HepG2 (cell line): ENCODE data around the gene NLRP6. TPM values are rescaled to one million over a fixed set of nuclear protein-coding genes. Genes with fewer than 3 reads are reported as not detected.

Source experiments
- ATAC-seq: fragments of 200-7000 bp; cut with Tn5 transposase; 3 replicates; pipeline ENCODE4 v1.9.1; 2020; ENCODE audit warnings: mild to moderate bottlenecking, moderate library complexity
- BruUV-seq: library from RNA; stranded (reverse); fragments of 400-500 nt; replicated peaks from 2 replicates; lab custom pipeline; 2021; lab: Mats Ljungman, UMichigan
- CTCF ChIA-PET: fragments of 300-600 bp; formaldehyde crosslinking; extraction: SDS; loops from one replicate; lab custom pipeline; 2021; ENCODE audit warnings: low total read pairs, inconsistent platforms, low intra/inter-chr PET ratio; lab: Yijun Ruan, JAX
- POLR2A ChIA-PET: fragments of 350-600 bp; sonication (Branson Sonifier 250); formaldehyde crosslinking; loops from one replicate; lab custom pipeline; 2020; ENCODE audit warnings: antibody characterized with exemption, inconsistent platforms; lab: Yijun Ruan, JAX
- DNase-seq: peaks from one replicate; pipeline ENCODE4 v3.0.0-alpha.2; 2015; ENCODE audit warnings: low spot score
- FAIRE-seq: peaks from 3 replicates; lab custom pipeline; 2011; peaks lifted over from hg19 to GRCh38; lab: Jason Lieb, UNC
- H2AFZ ChIP-seq: one replicate; pipeline ENCODE4 v1.6.1; 2011; ENCODE audit warnings: low read length, inconsistent platforms
- H3K27ac ChIP-seq: fragments of 300-600 bp; 3 replicates; pipeline ENCODE4 v1.8.0; 2011; ENCODE audit warnings: mixed run types, mild to moderate bottlenecking, mixed read lengths, low read length, inconsistent platforms; ENCODE audit not compliant: insufficient read depth; ENCODE audit errors: extremely low read length
- H3K27me3 ChIP-seq, 2 experiments: fragments of 200-600 bp in 1 of 2; 2 replicates in 1 of 2; 3 replicates in 1 of 2; pipeline versions ENCODE4 v1.6.0 to v1.8.0; 2011; ENCODE audit warnings: low read length in 2 of 2, mild to moderate bottlenecking in 2 of 2, moderate library complexity in 2 of 2, inconsistent platforms in 1 of 2; ENCODE audit not compliant: insufficient read depth in 2 of 2, control insufficient read depth in 1 of 2
- H3K36me3 ChIP-seq, 2 experiments: fragments of 200-600 bp in 1 of 2; replicated peaks in 1 of 2; 2 replicates in 1 of 2; 3 replicates in 1 of 2; pipeline versions ENCODE4 v1.5.1 to v1.8.0; 2011; ENCODE audit warnings: low read length in 2 of 2, inconsistent platforms in 1 of 2; ENCODE audit not compliant: insufficient read depth in 2 of 2, control insufficient read depth in 1 of 2
- H3K4me1 ChIP-seq: 2 replicates; pipeline ENCODE4 v1.5.1; 2012; ENCODE audit warnings: low read length, inconsistent platforms; ENCODE audit not compliant: insufficient read depth
- H3K4me2 ChIP-seq: 2 replicates; pipeline ENCODE4 v1.6.0; 2011; ENCODE audit warnings: low read depth, low read length, inconsistent platforms
- H3K4me3 ChIP-seq, 3 experiments: fragments of 200-600 bp in 1 of 3; sonication (generic), shearing (Covaris generic) in 1 of 3; replicated peaks in 1 of 3; 2 replicates each; pipeline ENCODE4 v1.5.1; 2011 to 2016; ENCODE audit warnings: low read length in 3 of 3, inconsistent platforms in 2 of 3, low read depth in 2 of 3, mild to moderate bottlenecking in 2 of 3, control low read depth in 1 of 3, mixed read lengths in 1 of 3; ENCODE audit not compliant: insufficient read depth in 1 of 3
- H3K79me2 ChIP-seq: one replicate; pipeline ENCODE4 v1.6.1; 2011; ENCODE audit warnings: low read length, inconsistent platforms; ENCODE audit not compliant: insufficient read depth
- H3K9ac ChIP-seq: 2 replicates; pipeline ENCODE4 v1.6.0; 2011; ENCODE audit warnings: mild to moderate bottlenecking, low read depth, low read length, inconsistent platforms; ENCODE audit not compliant: insufficient read depth
- H3K9me3 ChIP-seq: 2 replicates; pipeline ENCODE4 v1.5.1; 2012; ENCODE audit warnings: mild to moderate bottlenecking, low read length
- H4K20me1 ChIP-seq: 2 replicates; pipeline ENCODE4 v1.6.0; 2011; ENCODE audit warnings: inconsistent platforms, mild to moderate bottlenecking, low read length, moderate library complexity; ENCODE audit not compliant: insufficient read depth
- EED ChIP-seq: sonication (generic); formaldehyde crosslinking; IDR thresholded peaks from 2 replicates; pipeline ENCODE4 v1.5.0; 2020; ENCODE audit warnings: mild to moderate bottlenecking, missing genetic modification reagents
- HDAC1 ChIP-seq: sonication (generic); formaldehyde crosslinking; IDR thresholded peaks from 2 replicates; pipeline ENCODE4 v1.5.1; 2020; ENCODE audit warnings: mild to moderate bottlenecking, missing genetic modification reagents
- HIC2 ChIP-seq: sonication (generic); formaldehyde crosslinking; IDR thresholded peaks from 2 replicates; pipeline ENCODE4 v1.9.0; 2022; ENCODE audit warnings: low read depth, missing genetic modification reagents
- KAT2B ChIP-seq: fragments of 150-350 bp; IDR thresholded peaks from 2 replicates; pipeline ENCODE4 v1.6.1; 2014; ENCODE audit warnings: low read depth, low read length, borderline replicate concordance
- MAFK ChIP-seq, 2 experiments: IDR thresholded peaks in 1 of 2; conservative IDR thresholded peaks in 1 of 2; 2 replicates each; pipeline ENCODE4 v1.6.1; 2011; ENCODE audit warnings: improper control_type of control experiment in 2 of 2, low read length in 2 of 2
- MIER2 ChIP-seq: IDR thresholded peaks from 2 replicates; pipeline ENCODE4 v1.6.1; 2016; ENCODE audit warnings: missing biosample characterization, missing genetic modification reagents
- MYC ChIP-seq: sonication (generic); formaldehyde crosslinking; IDR thresholded peaks from 2 replicates; pipeline ENCODE4 v1.9.0; 2021; ENCODE audit warnings: missing genetic modification reagents, borderline replicate concordance
- NFIB ChIP-seq: sonication (generic); formaldehyde crosslinking; IDR thresholded peaks from 2 replicates; pipeline ENCODE4 v1.9.0; 2021; ENCODE audit warnings: missing genetic modification reagents, mild to moderate bottlenecking, borderline replicate concordance
- NKX3-1 ChIP-seq: sonication (generic); formaldehyde crosslinking; IDR thresholded peaks from 2 replicates; pipeline ENCODE4 v1.5.0; 2020; ENCODE audit warnings: missing genetic modification reagents
- TBX2 ChIP-seq: sonication (generic); formaldehyde crosslinking; IDR thresholded peaks from 2 replicates; pipeline ENCODE4 v1.5.0; 2020; ENCODE audit warnings: missing genetic modification reagents, mild to moderate bottlenecking, borderline replicate concordance
- ZBTB49 ChIP-seq: sonication (generic); formaldehyde crosslinking; IDR thresholded peaks from 2 replicates; pipeline ENCODE4 v1.4.0; 2020; ENCODE audit warnings: missing genetic modification reagents, borderline replicate concordance
- ZFY ChIP-seq: sonication (generic); formaldehyde crosslinking; IDR thresholded peaks from 2 replicates; pipeline ENCODE4 v1.4.0; 2020; ENCODE audit warnings: missing genetic modification reagents
- ZNF292 ChIP-seq: sonication (generic); formaldehyde crosslinking; IDR thresholded peaks from 2 replicates; pipeline ENCODE4 v1.8.1; 2022; ENCODE audit warnings: mild to moderate bottlenecking, low read depth, missing genetic modification reagents, borderline replicate concordance
- ZNF687 ChIP-seq: sonication (generic); formaldehyde crosslinking; IDR thresholded peaks from 2 replicates; pipeline ENCODE4 v1.5.1; 2020; ENCODE audit warnings: mild to moderate bottlenecking, missing genetic modification reagents, moderate library complexity
- WGBS: methylation state at CpG from one replicate; pipeline ENCODE4 v1.1.6; 2017; ENCODE audit warnings: low lambda C conversion rate; 5-methylcytosine and 5-hydroxymethylcytosine counted together
- in situ Hi-C: cut with HindIII; loops from 2 replicates; pipeline ENCODE4 v1.10.0; 2017; ENCODE audit warnings: low pct_unique_long_range_greater_than_20kb; ENCODE audit not compliant: extremely low pct_ligation_motif_present
- intact Hi-C: fragments of 100-400 bp; cut with micrococcal nuclease; formaldehyde crosslinking; loops from one replicate; pipeline ENCODE4 v1.10.0; 2022; ENCODE audit not compliant: unreplicated experiment
- polyA plus RNA-seq, 8 experiments: library from polyadenylated mRNA; depleted of rRNA in 3 of 8; stranded (reverse) in 7 of 8; unstranded in 1 of 8; fragments of >200 nt; fragmentation: Illumina TruSeq in 4 of 8; extraction: Trizol in 4 of 8; gene quantifications; 2 replicates each; pipeline versions ENCODE4 v1.2.1 to v1.2.3, GENCODE V29; 2011 to 2016; ENCODE audit warnings: low read depth in 4 of 8, missing spikeins in 1 of 8, mixed read lengths in 1 of 8; ENCODE audit not compliant: insufficient read depth in 1 of 8
- total RNA-seq, 5 experiments: library from RNA; depleted of rRNA; stranded (reverse); fragments of >200 nt; fragmentation: Illumina TruSeq; extraction: Trizol; gene quantifications; 2 replicates each; pipeline ENCODE4 v1.2.3, GENCODE V29; 2016; ENCODE audit warnings: low read depth in 1 of 5

The NLRP6 gene
- total and polyA plus RNA-seq, 2 of the 13 experiments (the other 11 are each of a cell fraction or from before 2014, with no cell fraction given), result not detected

GRCh38 chr11:279966-280705 is 1.9 kb downstream of the NLRP6 start:
- Histone ChIP-seq H3K27ac (no peak overlapping the region), H3K36me3 (no peaks in the 10 kb centered on the region), H3K4me1 (peaks cover 16% of the 10 kb centered on the region), H3K79me2 (no peaks in the 10 kb centered on the region), H3K4me3 (peak overlapping the region in 2 of 3 experiments; percentile 19 to 48; a peak in 2 of 6 replicates), H3K9me3 (no peaks in the 10 kb centered on the region), H4K20me1 (no peaks in the 10 kb centered on the region), H2AFZ (no peak overlapping the region), H3K4me2 (peak overlapping the region; percentile 55), H3K9ac (no peak overlapping the region), H3K27me3 (peaks cover 7 to 68% of the 10 kb centered on the region in 2 experiments)
- no TSS peak for BruUV-seq
- POLR2A ChIA-PET, result no interaction called here
- WGBS, result 10% methylated on average over 6 of the region's 85 CpGs
- DNase-seq, result no peak
- intact Hi-C loops (no loop called here), in situ Hi-C loops (no loop called here)
- CTCF ChIA-PET, result no interaction called here
- ATAC-seq, result peak; percentile 35
- FAIRE-seq, result no peak
- TF ChIP-seq ZBTB49 (CRISPR knock-in tag), result no peak
- no peak for TF ChIP-seq NFIB (CRISPR knock-in tag)
- TF ChIP-seq ZNF687 (CRISPR knock-in tag), result peak; percentile 69
- TF ChIP-seq TBX2 (CRISPR knock-in tag), result peak; percentile 29; the same call in 1 of the 2 replicates
- TF ChIP-seq ZFY (CRISPR knock-in tag), result 0 out of 2 replicates have a peak, but pooled peaks have one; percentile 12
- TF ChIP-seq MAFK (conservative IDR thresholded peaks at IDR 0.05 in 1 of 2, IDR thresholded peaks at IDR 0.05 in 1 of 2; ENCODE audit: low read length in 2 of 2), result no peak
- TF ChIP-seq HDAC1, result 0 out of 2 replicates have a peak, but pooled peaks have one; percentile 26
- no peak for TF ChIP-seq KAT2B
- TF ChIP-seq MYC (CRISPR knock-in tag), result peak; percentile 28; the same call in 1 of the 2 replicates
- peak; percentile 31; the same call in 1 of the 2 replicates for TF ChIP-seq NKX3-1
- TF ChIP-seq MIER2 (CRISPR knock-in tag), result peak; percentile 73
- TF ChIP-seq EED, result 0 out of 2 replicates have a peak, but pooled peaks have one; percentile 22
- peak; percentile 67; the same call in 1 of the 2 replicates for TF ChIP-seq HIC2
- no peak for TF ChIP-seq ZNF292 (CRISPR knock-in tag)
